Measurements from ENCODE around the gene HOXB2. TPM values are rescaled to one million over a fixed set of nuclear protein-coding genes. Genes with fewer than 3 reads are reported as not detected.
A peak's percentile ranks its signal among the peaks of the same experiment; 100 is the strongest.

The HOXB2 gene
- total RNA-seq, 1 experiment from 2014 or later: 3.7 TPM

DNA sequence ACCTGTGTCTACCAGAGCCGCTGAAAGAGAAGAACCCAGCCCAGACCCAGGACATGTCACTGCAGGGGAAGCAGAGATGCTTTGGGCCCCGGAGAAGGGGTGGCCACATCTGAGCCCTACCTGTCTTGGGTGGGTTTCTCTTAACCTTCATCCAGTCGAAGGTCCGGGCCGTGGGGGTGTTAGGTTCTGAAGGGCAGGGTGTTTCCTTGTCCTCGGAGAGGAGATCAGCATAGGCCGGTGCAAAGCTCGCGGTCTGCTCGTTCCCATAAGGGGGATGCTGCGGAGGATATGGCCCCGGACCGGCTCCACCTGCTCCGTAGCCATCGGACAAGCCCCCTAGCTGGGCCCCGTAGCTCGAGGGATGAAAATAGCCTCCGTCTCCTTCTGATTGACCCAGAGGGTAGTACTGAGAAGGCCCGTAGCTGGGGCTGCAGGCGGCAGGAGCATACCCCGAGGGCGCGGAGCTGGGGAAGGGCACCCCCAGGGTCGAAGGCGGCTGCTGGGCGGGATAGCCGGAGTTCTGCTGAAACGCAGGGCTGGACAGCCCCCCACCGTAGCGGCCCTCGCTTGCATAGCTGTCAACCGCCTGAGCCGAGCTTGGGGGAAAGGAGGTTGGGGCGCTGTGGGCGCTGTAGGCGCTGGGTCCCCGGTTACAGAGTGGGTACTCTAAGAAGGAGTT is 14.6 kb downstream of the HOXB2 start:
- DNase-seq (ENCODE audit: low spot score) (no peak), ATAC-seq (peak; percentile 1)
- Mint-ChIP-seq H3K27me3 (ENCODE audit: low read depth) (peaks cover 99% of the 10 kb centered on the region), H3K4me3 (peak overlapping the region; percentile 32), H3K36me3 (no peaks in the 10 kb centered on the region), H3K9me3 (no peaks in the 10 kb centered on the region), H3K27ac (no peak overlapping the region), H3K4me1 (peaks cover 63% of the 10 kb centered on the region)
- ChIA-PET POLR2A (no interaction called here), CTCF (interaction anchor here (1.0 kb wide), 2 partner anchors 13 to 29 kb away, joined by 3 to 6 read pairs; no protein-coding TSS in a partner anchor)
- TF ChIP-seq, protein P1, sequence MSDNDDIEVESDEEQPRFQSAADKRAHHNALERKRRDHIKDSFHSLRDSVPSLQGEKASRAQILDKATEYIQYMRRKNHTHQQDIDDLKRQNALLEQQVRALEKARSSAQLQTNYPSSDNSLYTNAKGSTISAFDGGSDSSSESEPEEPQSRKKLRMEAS (CRISPR knock-in tag; IDR thresholded peaks at IDR 0.05): peak; percentile 8; the same call in 1 of the 2 replicates
- TF ChIP-seq, protein P2, sequence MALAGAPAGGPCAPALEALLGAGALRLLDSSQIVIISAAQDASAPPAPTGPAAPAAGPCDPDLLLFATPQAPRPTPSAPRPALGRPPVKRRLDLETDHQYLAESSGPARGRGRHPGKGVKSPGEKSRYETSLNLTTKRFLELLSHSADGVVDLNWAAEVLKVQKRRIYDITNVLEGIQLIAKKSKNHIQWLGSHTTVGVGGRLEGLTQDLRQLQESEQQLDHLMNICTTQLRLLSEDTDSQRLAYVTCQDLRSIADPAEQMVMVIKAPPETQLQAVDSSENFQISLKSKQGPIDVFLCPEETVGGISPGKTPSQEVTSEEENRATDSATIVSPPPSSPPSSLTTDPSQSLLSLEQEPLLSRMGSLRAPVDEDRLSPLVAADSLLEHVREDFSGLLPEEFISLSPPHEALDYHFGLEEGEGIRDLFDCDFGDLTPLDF (CRISPR knock-in tag; IDR thresholded peaks at IDR 0.05): no peak

DNA sequence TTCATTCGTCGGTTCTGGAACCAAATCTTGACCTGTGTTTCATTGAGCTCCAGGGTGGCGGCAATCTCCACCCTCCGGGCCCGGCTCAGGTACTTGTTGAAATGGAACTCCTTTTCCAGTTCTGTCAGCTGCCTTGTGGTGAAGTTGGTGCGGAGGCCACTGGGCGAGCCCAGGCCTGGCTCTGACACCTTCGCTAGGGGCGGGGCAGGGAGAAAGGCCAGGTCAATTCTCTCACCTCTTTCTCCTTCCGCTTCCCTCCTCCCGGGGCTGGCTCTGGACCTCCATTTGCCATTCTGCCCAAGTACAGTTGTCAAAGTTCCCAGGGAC is 15.3 kb downstream of the HOXB2 start:
- POLR2A ChIA-PET: interaction anchor here (0.7 kb wide), 2 partner anchors 17 to 26 kb away, joined by 3 read pairs; no protein-coding TSS in a partner anchor
- no peak overlapping the region for H3K27ac Mint-ChIP-seq
- DNase-seq (ENCODE audit: low spot score) (peak; percentile 37), ATAC-seq (no peak)
- H3K36me3 Mint-ChIP-seq: no peaks in the 10 kb centered on the region
- CTCF ChIA-PET: interaction anchor here (0.5 to 1.7 kb wide), 4 partner anchors 12 to 120 kb away, joined by 3 to 5 read pairs (median 5); no protein-coding TSS in a partner anchor
- H3K9me3 Mint-ChIP-seq: no peaks in the 10 kb centered on the region
- no peak overlapping the region; the same call in 1 of the 2 replicates for H3K4me3 Mint-ChIP-seq
- H3K4me1 Mint-ChIP-seq: peaks cover 63% of the 10 kb centered on the region
- TF ChIP-seq KAT7 (CRISPR knock-in tag; IDR thresholded peaks at IDR 0.05; ENCODE audit: borderline replicate concordance) (no peak), MXD4 (CRISPR knock-in tag; IDR thresholded peaks at IDR 0.05; ENCODE audit: borderline replicate concordance) (no peak), ZNF671 (CRISPR knock-in tag; IDR thresholded peaks at IDR 0.05) (no peak), ZNF423 (CRISPR knock-in tag; IDR thresholded peaks at IDR 0.05) (no peak), NFE2L1 (CRISPR knock-in tag; IDR thresholded peaks at IDR 0.05) (no peak), PRRX2 (CRISPR knock-in tag; IDR thresholded peaks at IDR 0.05) (no peak), ZNF138 (CRISPR knock-in tag; conservative IDR thresholded peaks at IDR 0.05) (no peak)
- TF ChIP-seq, protein P3, sequence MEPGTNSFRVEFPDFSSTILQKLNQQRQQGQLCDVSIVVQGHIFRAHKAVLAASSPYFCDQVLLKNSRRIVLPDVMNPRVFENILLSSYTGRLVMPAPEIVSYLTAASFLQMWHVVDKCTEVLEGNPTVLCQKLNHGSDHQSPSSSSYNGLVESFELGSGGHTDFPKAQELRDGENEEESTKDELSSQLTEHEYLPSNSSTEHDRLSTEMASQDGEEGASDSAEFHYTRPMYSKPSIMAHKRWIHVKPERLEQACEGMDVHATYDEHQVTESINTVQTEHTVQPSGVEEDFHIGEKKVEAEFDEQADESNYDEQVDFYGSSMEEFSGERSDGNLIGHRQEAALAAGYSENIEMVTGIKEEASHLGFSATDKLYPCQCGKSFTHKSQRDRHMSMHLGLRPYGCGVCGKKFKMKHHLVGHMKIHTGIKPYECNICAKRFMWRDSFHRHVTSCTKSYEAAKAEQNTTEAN (CRISPR knock-in tag; IDR thresholded peaks at IDR 0.05): no peak
- TF ChIP-seq, protein P4, sequence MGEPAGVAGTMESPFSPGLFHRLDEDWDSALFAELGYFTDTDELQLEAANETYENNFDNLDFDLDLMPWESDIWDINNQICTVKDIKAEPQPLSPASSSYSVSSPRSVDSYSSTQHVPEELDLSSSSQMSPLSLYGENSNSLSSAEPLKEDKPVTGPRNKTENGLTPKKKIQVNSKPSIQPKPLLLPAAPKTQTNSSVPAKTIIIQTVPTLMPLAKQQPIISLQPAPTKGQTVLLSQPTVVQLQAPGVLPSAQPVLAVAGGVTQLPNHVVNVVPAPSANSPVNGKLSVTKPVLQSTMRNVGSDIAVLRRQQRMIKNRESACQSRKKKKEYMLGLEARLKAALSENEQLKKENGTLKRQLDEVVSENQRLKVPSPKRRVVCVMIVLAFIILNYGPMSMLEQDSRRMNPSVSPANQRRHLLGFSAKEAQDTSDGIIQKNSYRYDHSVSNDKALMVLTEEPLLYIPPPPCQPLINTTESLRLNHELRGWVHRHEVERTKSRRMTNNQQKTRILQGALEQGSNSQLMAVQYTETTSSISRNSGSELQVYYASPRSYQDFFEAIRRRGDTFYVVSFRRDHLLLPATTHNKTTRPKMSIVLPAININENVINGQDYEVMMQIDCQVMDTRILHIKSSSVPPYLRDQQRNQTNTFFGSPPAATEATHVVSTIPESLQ (CRISPR knock-in tag; IDR thresholded peaks at IDR 0.05): no peak
- TF ChIP-seq, protein P5, sequence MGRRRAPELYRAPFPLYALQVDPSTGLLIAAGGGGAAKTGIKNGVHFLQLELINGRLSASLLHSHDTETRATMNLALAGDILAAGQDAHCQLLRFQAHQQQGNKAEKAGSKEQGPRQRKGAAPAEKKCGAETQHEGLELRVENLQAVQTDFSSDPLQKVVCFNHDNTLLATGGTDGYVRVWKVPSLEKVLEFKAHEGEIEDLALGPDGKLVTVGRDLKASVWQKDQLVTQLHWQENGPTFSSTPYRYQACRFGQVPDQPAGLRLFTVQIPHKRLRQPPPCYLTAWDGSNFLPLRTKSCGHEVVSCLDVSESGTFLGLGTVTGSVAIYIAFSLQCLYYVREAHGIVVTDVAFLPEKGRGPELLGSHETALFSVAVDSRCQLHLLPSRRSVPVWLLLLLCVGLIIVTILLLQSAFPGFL (CRISPR knock-in tag; IDR thresholded peaks at IDR 0.05; ENCODE audit: borderline replicate concordance): no peak
- TF ChIP-seq, protein P6, sequence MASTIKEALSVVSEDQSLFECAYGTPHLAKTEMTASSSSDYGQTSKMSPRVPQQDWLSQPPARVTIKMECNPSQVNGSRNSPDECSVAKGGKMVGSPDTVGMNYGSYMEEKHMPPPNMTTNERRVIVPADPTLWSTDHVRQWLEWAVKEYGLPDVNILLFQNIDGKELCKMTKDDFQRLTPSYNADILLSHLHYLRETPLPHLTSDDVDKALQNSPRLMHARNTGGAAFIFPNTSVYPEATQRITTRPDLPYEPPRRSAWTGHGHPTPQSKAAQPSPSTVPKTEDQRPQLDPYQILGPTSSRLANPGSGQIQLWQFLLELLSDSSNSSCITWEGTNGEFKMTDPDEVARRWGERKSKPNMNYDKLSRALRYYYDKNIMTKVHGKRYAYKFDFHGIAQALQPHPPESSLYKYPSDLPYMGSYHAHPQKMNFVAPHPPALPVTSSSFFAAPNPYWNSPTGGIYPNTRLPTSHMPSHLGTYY (CRISPR knock-in tag; IDR thresholded peaks at IDR 0.05): no peak
- peaks cover 100% of the 10 kb centered on the region for H3K27me3 Mint-ChIP-seq (ENCODE audit: low read depth)

Data from WTC11 (cell line).